Suprapubic skin (tissue), 4 donors: ENCODE measurements around the gene CD14. TPM values are rescaled to one million over a fixed set of nuclear protein-coding genes. Genes with fewer than 3 reads are reported as not detected.
"Not testable (repeated sequence)": the region's sequence is repeated elsewhere in the genome, so short reads cannot be mapped to it uniquely, and the experiment has no call there.

Source experiments
- DNase-seq, 2 donors: peaks; one replicate each; pipeline ENCODE4 v3.0.0-alpha.2; 2019; ENCODE audit warnings: low spot score in 2 of 2
- H3K27ac ChIP-seq: fragments of 200-600 bp; sonication (generic); one replicate; pipeline ENCODE4 v1.5.1; 2019
- H3K27me3 ChIP-seq: fragments of 200-600 bp; sonication (generic); one replicate; pipeline ENCODE4 v1.5.1; 2019
- H3K36me3 ChIP-seq: fragments of 200-600 bp; sonication (generic); one replicate; pipeline ENCODE4 v1.5.1; 2019
- H3K4me1 ChIP-seq: fragments of 200-600 bp; sonication (generic); one replicate; pipeline ENCODE4 v1.5.1; 2019
- H3K4me3 ChIP-seq: fragments of 200-600 bp; sonication (generic); one replicate; pipeline ENCODE4 v1.5.1; 2019; ENCODE audit warnings: mild to moderate bottlenecking
- H3K9me3 ChIP-seq: fragments of 200-600 bp; sonication (generic); one replicate; pipeline ENCODE4 v1.5.1; 2019
- CTCF ChIP-seq, 2 donors: fragments of 200-600 bp in 1 of 2; fragments of 450-650 bp in 1 of 2; sonication (generic) in 1 of 2; IDR thresholded peaks; one replicate each; pipeline ENCODE4 v1.5.1; 2016 to 2019; ENCODE audit warnings: antibody characterized with exemption in 2 of 2, mild to moderate bottlenecking in 1 of 2, moderate library complexity in 1 of 2
- EP300 ChIP-seq: sonication (generic); formaldehyde crosslinking; IDR thresholded peaks from one replicate; pipeline ENCODE4 v1.6.1; 2017; ENCODE audit warnings: antibody characterized with exemption
- POLR2A ChIP-seq, 2 donors: fragments of 450-650 bp; IDR thresholded peaks; one replicate each; pipeline ENCODE4 v1.6.1; 2017; ENCODE audit warnings: antibody characterized with exemption in 2 of 2, mild to moderate bottlenecking in 2 of 2, moderate library complexity in 2 of 2
- POLR2AphosphoS5 ChIP-seq, 3 donors: sonication (generic); formaldehyde crosslinking; IDR thresholded peaks; one replicate each; pipeline ENCODE4 v1.6.1; 2017; ENCODE audit warnings: antibody characterized with exemption in 3 of 3
- WGBS: methylation state at CpG from one replicate; pipeline ENCODE4 v1.1.5; 2018; 5-methylcytosine and 5-hydroxymethylcytosine counted together
- total RNA-seq, 4 donors: library from RNA; depleted of rRNA; stranded (reverse); fragments of >200 nt; gene quantifications; one replicate each; pipeline ENCODE4 v1.1.0, GENCODE V29; 2016

Gene CD14
- total RNA-seq, 4 donors from 2014 or later, result 6.7 to 12.6 (median 9.9) TPM

DNA sequence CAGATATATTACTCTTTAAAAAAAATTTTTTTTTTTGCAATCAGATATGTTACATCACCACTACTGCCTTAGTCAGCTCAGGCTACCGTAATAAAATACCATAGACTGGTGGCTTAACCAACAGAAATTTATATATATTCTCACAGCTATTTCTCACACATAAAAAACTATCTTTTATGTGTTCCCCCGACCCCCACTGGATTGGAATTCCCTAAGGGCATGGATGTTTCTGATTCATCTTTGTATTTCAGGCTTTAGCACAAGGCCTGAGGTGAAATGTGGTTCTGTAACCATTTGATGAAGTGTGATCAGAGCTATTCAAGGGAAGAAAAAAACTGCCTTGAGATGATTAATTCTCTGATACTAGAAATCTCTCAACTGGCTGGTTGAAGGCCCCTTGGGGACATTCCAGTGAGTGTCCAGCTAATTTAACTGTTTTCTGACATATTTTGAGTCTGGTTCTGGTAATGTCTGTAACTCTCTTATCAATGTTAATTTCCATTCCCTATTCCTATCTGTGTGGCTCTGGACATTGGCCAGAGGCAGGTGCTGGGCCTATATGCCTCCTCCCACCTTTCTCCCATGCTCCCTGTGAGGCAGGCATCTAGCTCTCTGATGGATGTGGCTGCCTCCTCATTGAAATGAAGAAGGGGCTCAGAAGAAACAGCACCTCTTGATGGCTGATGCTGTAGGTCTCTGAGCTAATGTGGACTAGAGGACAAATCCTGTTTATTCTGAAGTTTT lies 2.5 kb downstream of the CD14 start:
- Histone ChIP-seq H3K27me3 (no peaks in the 10 kb centered on the region), H3K9me3 (no peaks in the 10 kb centered on the region), H3K4me3 (peak overlapping the region; percentile 53), H3K4me1 (peaks cover 21% of the 10 kb centered on the region), H3K27ac (no peak overlapping the region), H3K36me3 (no peaks in the 10 kb centered on the region)
- no peak for DNase-seq
- 58% methylated on average over 2 of the region's 2 CpGs for WGBS
- TF ChIP-seq POLR2AphosphoS5 (IDR thresholded peaks at IDR 0.05) (no peak), POLR2A (IDR thresholded peaks at IDR 0.05) (no peak), EP300 (no peak), CTCF (IDR thresholded peaks at IDR 0.05) (no peak)

DNA sequence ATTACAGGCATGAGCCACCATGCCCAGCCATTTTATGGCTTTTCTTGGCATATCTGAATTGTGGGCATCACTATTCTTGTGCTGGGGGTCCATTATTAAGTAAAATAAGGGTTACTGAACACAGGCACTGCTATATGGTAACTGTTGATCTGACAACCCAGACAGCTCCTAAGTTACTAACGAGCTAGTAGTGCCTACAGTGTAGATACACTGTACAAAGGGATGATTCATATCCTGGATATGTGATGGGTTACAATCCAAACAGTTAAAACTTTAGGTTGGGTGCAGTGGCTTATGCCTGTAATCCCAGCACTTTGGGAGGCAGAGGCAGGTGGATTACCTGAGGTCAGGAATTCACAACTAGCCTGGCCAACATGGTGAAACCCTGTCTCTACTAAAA lies 4.3 kb downstream of the CD14 start:
- DNase-seq, result no peak
- no peaks in the 10 kb centered on the region for H3K36me3 ChIP-seq
- H3K9me3 ChIP-seq, result no peaks in the 10 kb centered on the region
- TF ChIP-seq POLR2AphosphoS5 (IDR thresholded peaks at IDR 0.05) (no peak), EP300 (no peak), CTCF (IDR thresholded peaks at IDR 0.05) (no peak)
- H3K27me3 ChIP-seq, result no peaks in the 10 kb centered on the region
- peaks cover 21% of the 10 kb centered on the region for H3K4me1 ChIP-seq
- 38% methylated on average over 1 of the region's 1 CpG for WGBS
- H3K4me3 ChIP-seq, result no peak overlapping the region
- no peak overlapping the region for H3K27ac ChIP-seq

GRCh38 chr5:140627972-140628371 lies 5.0 kb downstream of the CD14 start:
- no peak for TF ChIP-seq CTCF (IDR thresholded peaks at IDR 0.05)
- Histone ChIP-seq H3K36me3 (no peaks in the 10 kb centered on the region), H3K9me3 (no peaks in the 10 kb centered on the region), H3K27me3 (no peaks in the 10 kb centered on the region), H3K27ac (no peak overlapping the region), H3K4me1 (peaks cover 14% of the 10 kb centered on the region), H3K4me3 (no peak overlapping the region)
- no peak for DNase-seq
- WGBS, result 96% methylated on average over 6 of the region's 6 CpGs

DNA sequence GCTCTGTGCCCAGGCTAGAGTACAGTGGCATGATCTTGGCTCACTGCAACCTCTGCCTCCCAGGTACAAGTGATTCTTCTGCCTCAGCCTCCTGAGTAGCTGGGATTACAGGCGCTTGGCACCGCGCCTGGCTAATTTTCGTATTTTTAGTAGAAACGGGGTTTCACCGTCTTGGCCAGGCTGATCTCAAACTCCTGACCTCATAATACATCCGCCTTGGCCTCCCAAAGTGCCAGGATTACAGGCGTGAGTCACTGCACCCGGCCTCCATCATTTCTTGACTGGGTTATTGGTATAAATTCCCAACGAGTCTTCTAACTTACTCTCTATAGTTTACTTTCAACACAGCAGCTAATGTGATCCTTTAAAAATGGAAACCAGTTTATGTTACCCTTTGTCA lies 8.1 kb downstream of the CD14 start:
- H3K4me3 ChIP-seq, H3K4me1 ChIP-seq, H3K27ac ChIP-seq, H3K9me3 ChIP-seq, DNase-seq, H3K36me3 ChIP-seq, H3K27me3 ChIP-seq: not testable (repeated sequence)
- 85% methylated on average over 10 of the region's 10 CpGs for WGBS

DNA sequence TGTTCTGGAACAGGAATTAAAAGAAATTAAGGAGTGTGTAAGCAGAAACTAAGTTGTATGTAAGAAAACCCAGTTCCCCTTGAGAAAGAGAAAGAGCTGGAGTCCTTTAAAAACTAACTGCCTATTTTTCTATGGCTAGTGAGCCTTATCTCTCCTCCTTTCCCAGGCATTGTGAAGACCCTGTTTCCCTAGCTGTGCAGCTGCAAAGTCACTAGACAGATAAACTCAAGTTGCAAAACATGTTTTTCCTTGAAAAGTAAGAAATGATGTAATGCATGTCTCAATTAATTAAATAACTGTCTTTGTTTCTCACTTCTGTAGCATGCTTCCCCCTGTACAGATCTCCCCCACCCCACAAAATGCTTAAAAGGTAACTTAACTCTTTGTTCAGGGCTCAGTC lies 9.9 kb downstream of the CD14 start:
- not testable (repeated sequence) for H3K27me3 ChIP-seq, H3K4me1 ChIP-seq, H3K4me3 ChIP-seq, H3K9me3 ChIP-seq, H3K36me3 ChIP-seq, DNase-seq, H3K27ac ChIP-seq

DNA sequence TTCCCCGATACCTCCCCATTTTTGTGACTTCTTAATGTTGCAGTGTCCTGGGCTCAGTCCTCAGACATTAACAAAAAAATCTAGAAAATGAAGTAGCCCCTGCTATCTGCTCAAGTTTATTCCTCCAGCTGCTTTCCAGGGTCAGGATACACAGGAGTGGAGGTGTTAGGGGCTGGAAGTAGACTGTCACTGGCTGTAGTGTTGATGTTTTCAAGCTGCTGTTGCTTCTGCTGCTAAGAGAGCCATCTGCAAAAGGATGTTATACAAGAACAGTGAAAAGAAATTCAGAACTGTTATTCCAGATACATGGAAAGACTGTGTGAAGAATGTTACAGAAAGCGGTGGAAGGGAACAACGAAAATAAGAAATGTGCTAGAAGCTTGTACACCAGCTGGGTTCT lies 10.7 kb downstream of the CD14 start:
- no peaks in the 10 kb centered on the region for H3K27me3 ChIP-seq
- no peaks in the 10 kb centered on the region for H3K9me3 ChIP-seq
- no peak overlapping the region for H3K4me3 ChIP-seq
- no peaks in the 10 kb centered on the region for H3K4me1 ChIP-seq
- DNase-seq, result no peak
- WGBS, result 89% methylated on average over 3 of the region's 3 CpGs
- H3K36me3 ChIP-seq, result no peaks in the 10 kb centered on the region
- TF ChIP-seq POLR2A (IDR thresholded peaks at IDR 0.05), result no peak
- TF ChIP-seq CTCF (IDR thresholded peaks at IDR 0.05), result no peak
- no peak for TF ChIP-seq EP300
- no peak for TF ChIP-seq POLR2AphosphoS5 (IDR thresholded peaks at IDR 0.05)
- no peak overlapping the region for H3K27ac ChIP-seq
